GM12878 (cell line): ENCODE measurements around the gene SSPN. TPM values are rescaled to one million over a fixed set of nuclear protein-coding genes. Genes with fewer than 3 reads are reported as not detected.

Experiments
- ATAC-seq: fragments of 200-7000 bp; cut with Tn5 transposase; 3 replicates; pipeline ENCODE4 v1.9.1; 2020; ENCODE audit warnings: mild to moderate bottlenecking, moderate library complexity
- BruUV-seq: library from RNA; stranded (reverse); fragments of 400-500 nt; replicated peaks from 2 replicates; lab custom pipeline; 2021; lab: Mats Ljungman, UMichigan
- CTCF ChIA-PET: fragments of 300-600 bp; sonication (Branson Sonifier 250); formaldehyde crosslinking; extraction: SDS; loops from one replicate; lab custom pipeline; 2021; ENCODE audit warnings: inconsistent platforms; lab: Yijun Ruan, JAX
- POLR2A ChIA-PET: fragments of 350-600 bp; formaldehyde crosslinking; extraction: SDS; loops from one replicate; lab custom pipeline; 2021; ENCODE audit warnings: inconsistent platforms; lab: Charles Lee
- RAD21 ChIA-PET: fragments of 300-600 bp; sonication (Branson Sonifier 250); formaldehyde crosslinking; loops from one replicate; lab custom pipeline; 2023; ENCODE audit warnings: antibody characterized with exemption; ENCODE audit not compliant: unreplicated experiment; lab: Charles Lee
- SMC1A ChIA-PET: fragments of 300-600 bp; sonication (Branson Sonifier 250); formaldehyde crosslinking; loops from one replicate; lab custom pipeline; 2023; ENCODE audit not compliant: unreplicated experiment, uncharacterized antibody; lab: Charles Lee
- DNase-seq: peaks from one replicate; pipeline ENCODE4 v3.0.0-alpha.2; 2011; ENCODE audit warnings: low read depth, low spot score
- FAIRE-seq: peaks from 3 replicates; lab custom pipeline; 2011; peaks lifted over from hg19 to GRCh38; lab: Jason Lieb, UNC
- H2AFZ ChIP-seq: 2 replicates; pipeline ENCODE4 v1.6.0; 2011; ENCODE audit warnings: low read depth, low read length, control low read depth; ENCODE audit not compliant: control insufficient read depth
- H3K27ac ChIP-seq: 2 replicates; pipeline ENCODE4 v1.5.1; 2011; ENCODE audit warnings: control low read depth; ENCODE audit not compliant: control insufficient read depth, insufficient read depth
- H3K27me3 ChIP-seq, 2 experiments: replicated peaks in 1 of 2; 2 replicates each; pipeline versions ENCODE4 v1.6.0 to v1.6.1; 2011; ENCODE audit warnings: low read length in 1 of 2; ENCODE audit not compliant: control insufficient read depth in 2 of 2, insufficient read depth in 2 of 2
- H3K36me3 ChIP-seq, 2 experiments: 2 replicates each; pipeline ENCODE4 v1.5.1; 2011; ENCODE audit warnings: low read length in 1 of 2; ENCODE audit not compliant: control insufficient read depth in 2 of 2, insufficient read depth in 2 of 2
- H3K4me1 ChIP-seq: 2 replicates; pipeline ENCODE4 v1.6.1; 2011; ENCODE audit warnings: mild to moderate bottlenecking, low read length, moderate library complexity, mixed read lengths; ENCODE audit not compliant: control insufficient read depth, insufficient read depth
- H3K4me2 ChIP-seq: 2 replicates; pipeline ENCODE4 v1.6.0; 2011; ENCODE audit warnings: control low read depth; ENCODE audit not compliant: control insufficient read depth, insufficient read depth
- H3K4me3 ChIP-seq: fragments of 200-600 bp; sonication (generic); 2 replicates; pipeline ENCODE4 v1.5.1; 2016
- H3K79me2 ChIP-seq: 2 replicates; pipeline ENCODE4 v1.6.0; 2011; ENCODE audit warnings: low read length; ENCODE audit not compliant: control insufficient read depth, insufficient read depth
- H3K9ac ChIP-seq: 2 replicates; pipeline ENCODE4 v1.8.0; 2011; ENCODE audit warnings: low read length, control low read depth, mixed read lengths; ENCODE audit not compliant: control insufficient read depth, insufficient read depth
- H3K9me3 ChIP-seq: replicated peaks from 3 replicates; pipeline ENCODE4 v1.5.1; 2011; ENCODE audit warnings: mild to moderate bottlenecking, low read length; ENCODE audit not compliant: control insufficient read depth, insufficient read depth
- H4K20me1 ChIP-seq: 2 replicates; pipeline ENCODE4 v1.6.0; 2011; ENCODE audit not compliant: control insufficient read depth, insufficient read depth
- BCL11A ChIP-seq: IDR thresholded peaks from 2 replicates; pipeline ENCODE4 v1.6.1; 2011; ENCODE audit warnings: low read depth, low read length
- BHLHE40 ChIP-seq, 2 experiments: fragments of 450-650 bp in 1 of 2; IDR thresholded peaks; 2 replicates each; pipeline ENCODE4 v1.6.1; 2011 to 2017; ENCODE audit warnings: low read depth in 2 of 2, borderline replicate concordance in 1 of 2, improper control_type of control experiment in 1 of 2, low read length in 1 of 2, mild to moderate bottlenecking in 1 of 2
- CHD2 ChIP-seq: IDR thresholded peaks from 2 replicates; pipeline ENCODE4 v1.6.1; 2011; ENCODE audit warnings: low read depth, low read length, improper control_type of control experiment, borderline replicate concordance
- NR2C1 ChIP-seq: fragments of 450-650 bp; IDR thresholded peaks from 2 replicates; pipeline ENCODE4 v1.6.1; 2017; ENCODE audit warnings: antibody characterized with exemption, mild to moderate bottlenecking, moderate library complexity
- POLR2AphosphoS5 ChIP-seq: IDR thresholded peaks from 2 replicates; pipeline ENCODE4 v1.6.1; 2011; ENCODE audit warnings: mild to moderate bottlenecking, low read length, inconsistent platforms
- RUNX3 ChIP-seq: IDR thresholded peaks from 2 replicates; pipeline ENCODE4 v1.6.1; 2012; ENCODE audit warnings: low read length, inconsistent platforms
- SREBF1 ChIP-seq: IDR thresholded peaks from 2 replicates; pipeline ENCODE4 v1.6.1; 2012; ENCODE audit warnings: mild to moderate bottlenecking, low read length
- STAT1 ChIP-seq: fragments of 450-650 bp; conservative IDR thresholded peaks from 2 replicates; pipeline ENCODE4 v1.6.1; 2014; ENCODE audit warnings: antibody characterized with exemption, mild to moderate bottlenecking
- WRNIP1 ChIP-seq: IDR thresholded peaks from 2 replicates; pipeline ENCODE4 v1.6.1; 2011; ENCODE audit warnings: low read depth, low read length, improper control_type of control experiment, borderline replicate concordance
- ZNF207 ChIP-seq: fragments of 450-650 bp; IDR thresholded peaks from 2 replicates; pipeline ENCODE4 v1.6.1; 2014; ENCODE audit warnings: antibody characterized with exemption, mild to moderate bottlenecking, borderline replicate concordance
- WGBS: methylation state at CpG from one replicate; pipeline ENCODE4 v1.1.6; 2016; ENCODE audit warnings: low lambda C conversion rate; ENCODE audit not compliant: insufficient replicate concordance, insufficient coverage; ENCODE audit errors: missing lambda C conversion rate; 5-methylcytosine and 5-hydroxymethylcytosine counted together
- in situ Hi-C: fragments of 300-500 bp; cut with MboI; formaldehyde crosslinking; loops from 9 replicates; pipeline ENCODE4 v1.14.3; 2018; ENCODE audit warnings: mixed read lengths
- intact Hi-C: fragments of 100-400 bp; cut with micrococcal nuclease; formaldehyde crosslinking; loops from one replicate; pipeline ENCODE4 v1.14.2; 2022; ENCODE audit not compliant: unreplicated experiment
- polyA plus RNA-seq, 11 experiments: library from polyadenylated mRNA; depleted of rRNA in 4 of 11; unstranded in 6 of 11; stranded (reverse) in 5 of 11; fragments of >200 nt; fragmentation: Nextera tagmentation in 4 of 11; fragmentation: Illumina TruSeq in 1 of 11; extraction: Ambion mirVana in 4 of 11; extraction: Trizol in 1 of 11; gene quantifications; 1 replicate in 1 of 11; 2 replicates in 10 of 11; pipeline versions ENCODE4 v1.2.1 to v1.2.3, GENCODE V29; 2011 to 2016; ENCODE audit warnings: inconsistent platforms in 2 of 11, missing spikeins in 2 of 11, low read depth in 1 of 11
- total RNA-seq, 4 experiments: library from RNA; depleted of rRNA in 3 of 4; stranded (reverse); fragments of >200 nt in 3 of 4; fragmentation: Illumina TruSeq in 1 of 4; extraction: Trizol in 1 of 4; gene quantifications; 2 replicates each; pipeline versions ENCODE4 v1.2.1 to v1.2.3, GENCODE V29; 2013 to 2021
- TF ChIP-seq, protein P1 (sequence below): fragments of 150-350 bp; IDR thresholded peaks from 2 replicates; pipeline ENCODE4 v1.6.1; 2014; ENCODE audit warnings: mild to moderate bottlenecking, low read depth, low read length
- TF ChIP-seq, protein P2 (sequence below): IDR thresholded peaks from 2 replicates; pipeline ENCODE4 v1.6.1; 2011; ENCODE audit warnings: borderline replicate concordance, low read depth, mild to moderate bottlenecking, moderate library complexity, mixed read lengths, low read length; ENCODE audit not compliant: insufficient read depth; ENCODE audit errors: extremely low read length
- TF ChIP-seq, protein P3 (sequence below): fragments of 450-650 bp; IDR thresholded peaks from 2 replicates; pipeline ENCODE4 v1.6.1; 2014; ENCODE audit warnings: mild to moderate bottlenecking
- TF ChIP-seq, protein P4 (sequence below): IDR thresholded peaks from 2 replicates; pipeline ENCODE4 v1.6.1; 2012; ENCODE audit warnings: mild to moderate bottlenecking, low read depth, low read length

SSPN gene
- total and polyA plus RNA-seq, 10 of the 15 experiments (the other 5 are each of a cell fraction or from before 2014, with no cell fraction given), result 0.04 to 0.41 (median 0.28) TPM; not detected in 5

DNA sequence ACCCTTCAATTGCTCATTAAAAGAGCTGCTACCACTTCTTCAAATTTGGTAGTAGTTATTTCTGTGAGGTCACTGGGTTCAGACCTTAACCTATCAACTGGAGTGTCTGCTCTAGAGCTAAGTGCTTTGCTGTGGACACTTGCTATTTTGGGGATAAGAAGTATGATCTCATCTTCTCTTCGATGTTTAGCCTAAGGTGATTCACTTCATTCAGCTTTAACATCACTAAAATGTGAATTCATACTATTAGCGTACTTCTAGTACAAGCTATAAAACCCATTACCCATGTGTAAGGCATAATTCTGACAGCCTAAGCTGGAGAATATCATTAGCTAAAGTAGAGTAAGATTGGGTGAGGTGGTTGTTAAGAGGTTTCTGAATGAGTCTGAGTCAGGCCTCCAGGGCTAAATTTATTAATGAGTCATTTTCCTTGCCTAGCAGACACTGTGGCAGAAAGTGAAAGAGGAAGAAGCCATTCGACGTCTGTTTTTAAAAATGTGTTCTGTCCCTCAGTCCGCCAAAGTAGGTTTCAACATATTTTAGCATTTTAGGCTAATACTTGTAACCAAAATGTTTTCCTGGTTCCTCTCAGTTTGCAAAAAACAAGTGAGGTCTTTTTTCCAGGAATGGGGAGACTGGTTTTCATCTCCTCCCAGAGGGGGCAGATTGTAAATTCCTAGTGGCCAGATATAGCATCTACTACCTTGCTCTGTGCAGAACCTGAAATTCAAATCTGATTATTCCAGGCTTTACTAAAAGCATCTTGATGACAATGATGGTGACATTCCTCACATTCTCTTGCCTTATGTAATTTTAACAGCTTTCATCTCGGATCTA is 103.6 kb downstream of the SSPN start (continued):
- TF ChIP-seq WRNIP1 (no peak), CHD2 (peak; percentile 76; the same call in 1 of the 2 replicates), POLR2AphosphoS5 (no peak)
- TF ChIP-seq, protein P1, sequence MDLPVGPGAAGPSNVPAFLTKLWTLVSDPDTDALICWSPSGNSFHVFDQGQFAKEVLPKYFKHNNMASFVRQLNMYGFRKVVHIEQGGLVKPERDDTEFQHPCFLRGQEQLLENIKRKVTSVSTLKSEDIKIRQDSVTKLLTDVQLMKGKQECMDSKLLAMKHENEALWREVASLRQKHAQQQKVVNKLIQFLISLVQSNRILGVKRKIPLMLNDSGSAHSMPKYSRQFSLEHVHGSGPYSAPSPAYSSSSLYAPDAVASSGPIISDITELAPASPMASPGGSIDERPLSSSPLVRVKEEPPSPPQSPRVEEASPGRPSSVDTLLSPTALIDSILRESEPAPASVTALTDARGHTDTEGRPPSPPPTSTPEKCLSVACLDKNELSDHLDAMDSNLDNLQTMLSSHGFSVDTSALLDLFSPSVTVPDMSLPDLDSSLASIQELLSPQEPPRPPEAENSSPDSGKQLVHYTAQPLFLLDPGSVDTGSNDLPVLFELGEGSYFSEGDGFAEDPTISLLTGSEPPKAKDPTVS, result no peak

DNA sequence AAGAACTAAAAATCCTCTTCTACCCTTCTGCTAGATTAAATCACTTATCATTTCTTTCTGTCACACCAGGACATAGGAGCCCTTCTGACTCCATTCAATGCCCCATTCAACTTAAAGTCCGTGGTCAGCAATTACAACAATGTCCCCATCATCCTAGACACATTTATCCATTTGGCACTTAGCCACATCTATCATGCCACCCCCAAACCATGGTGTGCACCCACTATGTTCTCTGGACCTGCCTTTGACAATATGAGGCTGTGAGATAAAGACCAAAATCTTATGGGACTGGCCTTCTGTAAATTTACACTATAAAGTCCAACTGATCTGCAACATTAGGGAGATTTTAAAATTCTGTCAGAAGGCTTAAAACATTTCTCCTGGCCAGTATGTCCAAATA is 104.4 kb downstream of the SSPN start:
- CTCF ChIA-PET, result interaction anchor here (1.0 to 3.4 kb wide), 6 partner anchors 19 to 180 kb away, joined by 3 to 46 read pairs (median 6); no protein-coding TSS in a partner anchor
- intact Hi-C loops, result loop anchor here (1.0 kb wide), 2 partner anchors 25 to 143 kb away; no protein-coding TSS in a partner anchor
- Histone ChIP-seq H3K9ac (no peak overlapping the region), H4K20me1 (no peaks in the 10 kb centered on the region), H2AFZ (no peak overlapping the region; the same call in 1 of the 2 replicates), H3K4me2 (peak overlapping the region; percentile 77), H3K4me1 (peaks cover 20% of the 10 kb centered on the region), H3K27ac (no peak overlapping the region), H3K27me3 (no peaks in the 10 kb centered on the region; a peak in 1 of 4 replicates), H3K79me2 (no peaks in the 10 kb centered on the region), H3K36me3 (no peaks in the 10 kb centered on the region), H3K4me3 (no peak overlapping the region), H3K9me3 (no peaks in the 10 kb centered on the region)
- RAD21 ChIA-PET, result interaction anchor here (1.4 to 5.7 kb wide), 5 partner anchors 19 to 177 kb away, joined by 4 to 111 read pairs (median 37); no protein-coding TSS in a partner anchor
- ATAC-seq, result no peak
- no peak for DNase-seq
- WGBS, result 100% methylated on average over 1 of the region's 1 CpG
- BruUV-seq, result no TSS peak
- SMC1A ChIA-PET, result interaction anchor here (1.4 to 11.1 kb wide), 10 partner anchors 16 to 180 kb away, joined by 4 to 203 read pairs (median 14); partner anchors contain the start of gene SSPN
- in situ Hi-C loops, result no loop called here
- no peak for FAIRE-seq
- POLR2A ChIA-PET, result interaction anchor here (1.0 to 4.3 kb wide), 3 partner anchors 19 to 143 kb away, joined by 4 to 41 read pairs (median 23); no protein-coding TSS in a partner anchor
- TF ChIP-seq NR2C1, result no peak
- TF ChIP-seq SREBF1, result no peak
- TF ChIP-seq STAT1, result no peak
- TF ChIP-seq ZNF207, result no peak
- TF ChIP-seq, protein P2, sequence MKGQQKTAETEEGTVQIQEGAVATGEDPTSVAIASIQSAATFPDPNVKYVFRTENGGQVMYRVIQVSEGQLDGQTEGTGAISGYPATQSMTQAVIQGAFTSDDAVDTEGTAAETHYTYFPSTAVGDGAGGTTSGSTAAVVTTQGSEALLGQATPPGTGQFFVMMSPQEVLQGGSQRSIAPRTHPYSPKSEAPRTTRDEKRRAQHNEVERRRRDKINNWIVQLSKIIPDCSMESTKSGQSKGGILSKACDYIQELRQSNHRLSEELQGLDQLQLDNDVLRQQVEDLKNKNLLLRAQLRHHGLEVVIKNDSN, result no peak
- TF ChIP-seq, protein P3, sequence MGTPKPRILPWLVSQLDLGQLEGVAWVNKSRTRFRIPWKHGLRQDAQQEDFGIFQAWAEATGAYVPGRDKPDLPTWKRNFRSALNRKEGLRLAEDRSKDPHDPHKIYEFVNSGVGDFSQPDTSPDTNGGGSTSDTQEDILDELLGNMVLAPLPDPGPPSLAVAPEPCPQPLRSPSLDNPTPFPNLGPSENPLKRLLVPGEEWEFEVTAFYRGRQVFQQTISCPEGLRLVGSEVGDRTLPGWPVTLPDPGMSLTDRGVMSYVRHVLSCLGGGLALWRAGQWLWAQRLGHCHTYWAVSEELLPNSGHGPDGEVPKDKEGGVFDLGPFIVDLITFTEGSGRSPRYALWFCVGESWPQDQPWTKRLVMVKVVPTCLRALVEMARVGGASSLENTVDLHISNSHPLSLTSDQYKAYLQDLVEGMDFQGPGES, result no peak
- TF ChIP-seq BHLHE40 (IDR thresholded peaks at IDR 0.05; ENCODE audit: borderline replicate concordance in 1 of 2, low read depth in 2 of 2, low read length in 1 of 2), result no peak
- TF ChIP-seq RUNX3, result no peak
- TF ChIP-seq, protein P4, sequence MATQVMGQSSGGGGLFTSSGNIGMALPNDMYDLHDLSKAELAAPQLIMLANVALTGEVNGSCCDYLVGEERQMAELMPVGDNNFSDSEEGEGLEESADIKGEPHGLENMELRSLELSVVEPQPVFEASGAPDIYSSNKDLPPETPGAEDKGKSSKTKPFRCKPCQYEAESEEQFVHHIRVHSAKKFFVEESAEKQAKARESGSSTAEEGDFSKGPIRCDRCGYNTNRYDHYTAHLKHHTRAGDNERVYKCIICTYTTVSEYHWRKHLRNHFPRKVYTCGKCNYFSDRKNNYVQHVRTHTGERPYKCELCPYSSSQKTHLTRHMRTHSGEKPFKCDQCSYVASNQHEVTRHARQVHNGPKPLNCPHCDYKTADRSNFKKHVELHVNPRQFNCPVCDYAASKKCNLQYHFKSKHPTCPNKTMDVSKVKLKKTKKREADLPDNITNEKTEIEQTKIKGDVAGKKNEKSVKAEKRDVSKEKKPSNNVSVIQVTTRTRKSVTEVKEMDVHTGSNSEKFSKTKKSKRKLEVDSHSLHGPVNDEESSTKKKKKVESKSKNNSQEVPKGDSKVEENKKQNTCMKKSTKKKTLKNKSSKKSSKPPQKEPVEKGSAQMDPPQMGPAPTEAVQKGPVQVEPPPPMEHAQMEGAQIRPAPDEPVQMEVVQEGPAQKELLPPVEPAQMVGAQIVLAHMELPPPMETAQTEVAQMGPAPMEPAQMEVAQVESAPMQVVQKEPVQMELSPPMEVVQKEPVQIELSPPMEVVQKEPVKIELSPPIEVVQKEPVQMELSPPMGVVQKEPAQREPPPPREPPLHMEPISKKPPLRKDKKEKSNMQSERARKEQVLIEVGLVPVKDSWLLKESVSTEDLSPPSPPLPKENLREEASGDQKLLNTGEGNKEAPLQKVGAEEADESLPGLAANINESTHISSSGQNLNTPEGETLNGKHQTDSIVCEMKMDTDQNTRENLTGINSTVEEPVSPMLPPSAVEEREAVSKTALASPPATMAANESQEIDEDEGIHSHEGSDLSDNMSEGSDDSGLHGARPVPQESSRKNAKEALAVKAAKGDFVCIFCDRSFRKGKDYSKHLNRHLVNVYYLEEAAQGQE, result no peak
- no peak for TF ChIP-seq BCL11A
